HL-60 (cell line): ENCODE measurements around the gene CDC42EP3.

Experiments used
- DNase-seq, 2 experiments: peaks; one replicate each; pipeline ENCODE4 v3.0.0-alpha.2; 2010 to 2020; ENCODE audit warnings: low read depth in 1 of 2, low spot score in 1 of 2
- H3K27ac ChIP-seq: fragments of 250-450 bp; sonication (Bioruptor Pico); replicated peaks from 2 replicates; pipeline ENCODE4 v1.5.1; 2020; ENCODE audit warnings: mild to moderate bottlenecking, moderate library complexity
- H3K27me3 ChIP-seq: fragments of 250-450 bp; sonication (Bioruptor Pico); 2 replicates; pipeline ENCODE4 v1.5.1; 2021; ENCODE audit warnings: mild to moderate bottlenecking, moderate library complexity; ENCODE audit not compliant: insufficient read depth, poor library complexity, severe bottlenecking
- H3K4me3 ChIP-seq: replicated peaks from 2 replicates; pipeline ENCODE4 v1.5.1; 2011; ENCODE audit warnings: mild to moderate bottlenecking, control low read depth, low read length; ENCODE audit not compliant: insufficient read depth
- GABPA ChIP-seq: IDR thresholded peaks from 2 replicates; pipeline ENCODE4 v1.6.1; 2012; ENCODE audit warnings: low read depth
- POLR2AphosphoS5 ChIP-seq: IDR thresholded peaks from 2 replicates; pipeline ENCODE4 v1.6.1; 2012; ENCODE audit warnings: low read depth
- REST ChIP-seq: IDR thresholded peaks from 2 replicates; pipeline ENCODE4 v1.6.1; 2012; ENCODE audit warnings: low read depth; ENCODE audit not compliant: insufficient replicate concordance
- SPI1 ChIP-seq: IDR thresholded peaks from 2 replicates; pipeline ENCODE4 v1.6.1; 2012; ENCODE audit warnings: low read depth, mild to moderate bottlenecking, borderline replicate concordance
- TF ChIP-seq, protein P1 (sequence below): IDR thresholded peaks from one replicate; pipeline ENCODE4 v1.5.1; 2011; ENCODE audit warnings: low read length, control low read depth, inconsistent platforms; ENCODE audit not compliant: insufficient read depth

The CDC42EP3 gene

GRCh38 chr2:37637985-37638384 is 33.5 kb downstream of the CDC42EP3 start:
- Histone ChIP-seq H3K27me3 (no peaks in the 10 kb centered on the region), H3K27ac (no peak overlapping the region), H3K4me3 (no peak overlapping the region)
- TF ChIP-seq REST (no peak), SPI1 (no peak), GABPA (no peak), POLR2AphosphoS5 (no peak)
- TF ChIP-seq, protein P1, sequence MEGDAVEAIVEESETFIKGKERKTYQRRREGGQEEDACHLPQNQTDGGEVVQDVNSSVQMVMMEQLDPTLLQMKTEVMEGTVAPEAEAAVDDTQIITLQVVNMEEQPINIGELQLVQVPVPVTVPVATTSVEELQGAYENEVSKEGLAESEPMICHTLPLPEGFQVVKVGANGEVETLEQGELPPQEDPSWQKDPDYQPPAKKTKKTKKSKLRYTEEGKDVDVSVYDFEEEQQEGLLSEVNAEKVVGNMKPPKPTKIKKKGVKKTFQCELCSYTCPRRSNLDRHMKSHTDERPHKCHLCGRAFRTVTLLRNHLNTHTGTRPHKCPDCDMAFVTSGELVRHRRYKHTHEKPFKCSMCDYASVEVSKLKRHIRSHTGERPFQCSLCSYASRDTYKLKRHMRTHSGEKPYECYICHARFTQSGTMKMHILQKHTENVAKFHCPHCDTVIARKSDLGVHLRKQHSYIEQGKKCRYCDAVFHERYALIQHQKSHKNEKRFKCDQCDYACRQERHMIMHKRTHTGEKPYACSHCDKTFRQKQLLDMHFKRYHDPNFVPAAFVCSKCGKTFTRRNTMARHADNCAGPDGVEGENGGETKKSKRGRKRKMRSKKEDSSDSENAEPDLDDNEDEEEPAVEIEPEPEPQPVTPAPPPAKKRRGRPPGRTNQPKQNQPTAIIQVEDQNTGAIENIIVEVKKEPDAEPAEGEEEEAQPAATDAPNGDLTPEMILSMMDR, result no peak
- no peak for DNase-seq

GRCh38 chr2:37637190-37637860 is 34.1 kb downstream of the CDC42EP3 start:
- Histone ChIP-seq H3K27ac (no peak overlapping the region), H3K4me3 (no peak overlapping the region), H3K27me3 (no peaks in the 10 kb centered on the region)
- TF ChIP-seq GABPA (no peak), SPI1 (peak; percentile 77; the same call in 1 of the 2 replicates)
- DNase-seq, result peak in 1 of 2 experiments; percentile 20

DNA sequence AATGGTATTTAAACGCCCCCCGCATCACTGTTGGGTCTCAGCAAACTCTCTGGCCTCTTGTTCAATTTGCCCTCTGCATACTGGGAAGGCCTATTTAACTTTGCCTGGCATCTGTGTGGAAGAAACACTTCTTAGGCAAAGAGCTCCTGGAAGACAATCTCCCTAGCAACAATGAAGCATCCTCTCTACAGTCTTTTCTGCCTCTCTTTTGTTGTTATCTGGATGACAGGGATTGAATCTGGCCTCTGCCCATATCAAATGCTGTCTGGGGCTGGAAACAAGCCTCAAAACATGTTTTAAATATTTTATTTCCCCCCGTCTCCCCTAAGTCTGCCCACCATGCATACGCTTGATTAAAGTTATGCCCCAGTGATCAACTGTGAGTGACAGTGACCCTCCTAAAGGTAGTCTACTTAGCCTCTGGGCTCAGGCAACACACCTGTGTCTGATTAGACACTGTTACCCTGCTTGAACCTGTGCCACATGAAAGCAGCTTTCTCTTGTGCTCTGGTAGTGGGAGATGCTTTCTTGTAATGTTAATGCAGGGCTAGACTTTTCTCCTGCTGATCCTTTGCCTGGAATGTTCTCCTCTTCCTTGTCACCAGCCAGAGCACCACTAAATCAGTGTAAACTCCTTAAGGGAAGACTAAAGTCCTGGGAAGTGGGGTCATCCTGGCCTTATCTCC is 34.9 kb downstream of the CDC42EP3 start:
- no peak for DNase-seq
- TF ChIP-seq GABPA (no peak), SPI1 (no peak), POLR2AphosphoS5 (no peak), REST (no peak)
- TF ChIP-seq, protein P1, result no peak
- H3K27me3 ChIP-seq, result no peaks in the 10 kb centered on the region
- H3K27ac ChIP-seq, result peak overlapping the region; percentile 83
- no peak overlapping the region for H3K4me3 ChIP-seq

DNA sequence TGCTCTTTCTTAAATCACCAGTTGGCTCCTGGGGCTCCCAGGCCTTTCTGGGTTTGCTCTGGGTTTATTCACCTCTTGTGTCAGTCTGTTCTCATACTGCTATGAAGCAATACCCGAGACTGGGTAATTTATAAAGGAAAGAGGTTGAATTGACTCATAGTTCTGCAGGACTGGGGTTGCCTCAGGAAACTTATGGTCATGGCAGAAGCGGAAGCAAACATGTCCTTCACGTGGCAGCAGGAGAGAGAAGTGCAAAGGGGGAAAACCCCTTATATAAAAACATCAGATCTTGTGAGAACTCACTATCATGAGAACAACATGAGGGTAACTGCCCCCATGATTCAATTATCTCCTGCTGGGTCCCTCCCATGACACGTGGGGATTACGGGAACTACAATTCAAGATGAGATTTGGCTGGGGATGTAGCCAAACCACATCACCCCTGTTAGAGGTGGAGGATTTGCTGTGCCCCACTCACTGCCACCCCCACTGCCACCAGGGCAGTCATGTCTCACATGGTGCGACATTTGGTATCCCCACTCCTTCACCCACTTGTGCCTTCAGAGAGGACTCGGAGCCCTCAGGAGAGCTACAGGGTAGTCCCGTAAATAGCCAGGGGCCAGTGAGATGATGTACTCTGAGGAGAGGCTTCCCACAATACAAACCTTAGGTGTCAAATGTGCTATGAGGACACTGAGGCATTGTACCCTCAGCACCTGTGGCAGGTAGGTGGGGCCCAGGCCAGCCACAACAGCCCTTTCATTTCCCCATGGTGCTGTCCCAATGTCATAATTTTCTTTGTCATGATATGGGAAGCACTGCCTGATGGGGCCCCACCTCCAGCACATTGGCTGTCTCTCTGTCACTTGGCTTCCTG is 35.7 kb downstream of the CDC42EP3 start:
- peak; percentile 95 for DNase-seq
- TF ChIP-seq SPI1 (peak; percentile 55; the same call in 1 of the 2 replicates), POLR2AphosphoS5 (peak; percentile 84), REST (peak; percentile 57), GABPA (no peak)
- no peaks in the 10 kb centered on the region for H3K27me3 ChIP-seq
- no peak overlapping the region for H3K4me3 ChIP-seq
- H3K27ac ChIP-seq, result peak overlapping the region; percentile 83
